K562 (cell line): ENCODE measurements around the gene ZNF865. TPM values are rescaled to one million over a fixed set of nuclear protein-coding genes. Genes with fewer than 3 reads are reported as not detected.

Source experiments
- BCOR ChIP-seq: fragments of 450-650 bp; IDR thresholded peaks from 2 replicates; pipeline ENCODE4 v1.6.1; 2016
- C11orf30 ChIP-seq: fragments of 450-650 bp; IDR thresholded peaks from 2 replicates; pipeline ENCODE4 v1.6.1; 2016; ENCODE audit warnings: low read depth, mild to moderate bottlenecking
- CBFA2T3 ChIP-seq: fragments of 450-650 bp; IDR thresholded peaks from 2 replicates; pipeline ENCODE4 v1.6.1; 2017
- COPS2 ChIP-seq: fragments of 450-650 bp; conservative IDR thresholded peaks from 2 replicates; pipeline ENCODE4 v1.6.1; 2016; ENCODE audit warnings: mild to moderate bottlenecking, moderate library complexity
- CREB1 ChIP-seq, 2 experiments: sonication (generic) in 1 of 2; formaldehyde crosslinking in 1 of 2; IDR thresholded peaks; 2 replicates each; pipeline versions ENCODE4 v1.6.1 to v1.8.0; 2012 to 2022; ENCODE audit warnings: inconsistent platforms in 1 of 2, mild to moderate bottlenecking in 1 of 2, missing genetic modification reagents in 1 of 2, moderate library complexity in 1 of 2
- CTBP1 ChIP-seq: fragments of 450-650 bp; IDR thresholded peaks from 2 replicates; pipeline ENCODE4 v1.6.1; 2016; ENCODE audit warnings: borderline replicate concordance
- EGR1 ChIP-seq: fragments of 450-650 bp; conservative IDR thresholded peaks from 2 replicates; pipeline ENCODE4 v1.6.1; 2017; ENCODE audit warnings: mild to moderate bottlenecking
- FOXA1 ChIP-seq: fragments of 450-650 bp; IDR thresholded peaks from 2 replicates; pipeline ENCODE4 v1.6.1; 2016; ENCODE audit warnings: mild to moderate bottlenecking, borderline replicate concordance
- FOXJ2 ChIP-seq: fragments of 200-800 bp; sonication (Bioruptor generic); IDR thresholded peaks from 2 replicates; pipeline ENCODE4 v1.6.1; 2016; ENCODE audit warnings: missing genetic modification characterization, missing compliant biosample characterization
- HDGF ChIP-seq: fragments of 450-650 bp; IDR thresholded peaks from 2 replicates; pipeline ENCODE4 v1.6.1; 2016
- HIVEP1 ChIP-seq: fragments of 250-450 bp; sonication (Bioruptor Pico); IDR thresholded peaks from 2 replicates; pipeline ENCODE4 v1.4.0; 2020; ENCODE audit warnings: mild to moderate bottlenecking
- IRF2 ChIP-seq: sonication (generic); formaldehyde crosslinking; IDR thresholded peaks from 2 replicates; pipeline ENCODE4 v1.8.1; 2022; ENCODE audit warnings: mild to moderate bottlenecking, missing genetic modification reagents
- MAFF ChIP-seq: IDR thresholded peaks from 2 replicates; pipeline ENCODE4 v1.6.1; 2012; ENCODE audit warnings: low read length, improper control_type of control experiment
- NR1H2 ChIP-seq: sonication (generic); formaldehyde crosslinking; IDR thresholded peaks from 2 replicates; pipeline ENCODE4 v1.4.0; 2020; ENCODE audit warnings: mild to moderate bottlenecking, missing genetic modification reagents
- NR3C1 ChIP-seq: sonication (generic); formaldehyde crosslinking; IDR thresholded peaks from 2 replicates; pipeline ENCODE4 v1.8.1; 2022; ENCODE audit warnings: missing genetic modification reagents
- POU5F1 ChIP-seq: fragments of 150-350 bp; IDR thresholded peaks from 2 replicates; pipeline ENCODE4 v1.6.1; 2014; ENCODE audit warnings: borderline replicate concordance, low read length, low read depth, mild to moderate bottlenecking; ENCODE audit not compliant: partially characterized antibody
- SMARCE1 ChIP-seq: fragments of 450-650 bp; IDR thresholded peaks from 2 replicates; pipeline ENCODE4 v1.7.1; 2016; ENCODE audit warnings: mild to moderate bottlenecking
- VEZF1 ChIP-seq: fragments of 200-800 bp; sonication (Bioruptor generic); IDR thresholded peaks from 2 replicates; pipeline ENCODE4 v1.6.1; 2017; ENCODE audit warnings: missing genetic modification characterization, missing compliant biosample characterization
- XRCC5 ChIP-seq: fragments of 200-400 bp; formaldehyde crosslinking; IDR thresholded peaks from 2 replicates; pipeline ENCODE4 v1.6.1; 2017; ENCODE audit warnings: low read depth, mild to moderate bottlenecking, low read length
- ZBTB1 ChIP-seq: sonication (generic); formaldehyde crosslinking; IDR thresholded peaks from 2 replicates; pipeline ENCODE4 v1.8.1; 2023; ENCODE audit warnings: missing genetic modification reagents, low read depth, mild to moderate bottlenecking, borderline replicate concordance
- ZNF165 ChIP-seq: fragments of 250-450 bp; sonication (Bioruptor Pico); IDR thresholded peaks from 2 replicates; pipeline ENCODE4 v1.4.0; 2020; ENCODE audit warnings: borderline replicate concordance
- ZNF23 ChIP-seq: fragments of 250-450 bp; sonication (Bioruptor Pico); IDR thresholded peaks from 2 replicates; pipeline ENCODE4 v1.4.0; 2020; ENCODE audit warnings: mild to moderate bottlenecking
- ZNF79 ChIP-seq: fragments of 250-450 bp; sonication (Bioruptor Pico); IDR thresholded peaks from 2 replicates; pipeline ENCODE4 v1.4.0; 2020; ENCODE audit warnings: low read depth, mild to moderate bottlenecking, moderate library complexity
- polyA plus RNA-seq, 8 experiments: library from polyadenylated mRNA; depleted of rRNA in 4 of 8; stranded (reverse) in 5 of 8; unstranded in 3 of 8; fragments of >200 nt; fragmentation: Nextera tagmentation in 2 of 8; fragmentation: Illumina TruSeq in 1 of 8; extraction: Ambion mirVana in 2 of 8; extraction: Trizol in 1 of 8; gene quantifications; 2 replicates each; pipeline versions ENCODE4 v1.2.1 to v1.2.3, GENCODE V29; 2011 to 2014; ENCODE audit warnings: inconsistent platforms in 1 of 8, missing spikeins in 1 of 8
- total RNA-seq, 7 experiments: library from RNA; depleted of rRNA in 6 of 7; stranded (reverse); fragments of >200 nt in 6 of 7; fragmentation: Illumina TruSeq in 2 of 7; extraction: Trizol in 2 of 7; gene quantifications; 2 replicates each; pipeline versions ENCODE4 v1.2.1 to v1.2.3, GENCODE V29; 2011 to 2021; ENCODE audit warnings: low replicate concordance in 1 of 7
- TF ChIP-seq, protein P1 (sequence below): fragments of 250-450 bp; sonication (Bioruptor Pico); IDR thresholded peaks from 2 replicates; pipeline ENCODE4 v1.8.0; 2022; ENCODE audit warnings: inconsistent platforms
- TF ChIP-seq, protein P2 (sequence below): sonication (generic); formaldehyde crosslinking; IDR thresholded peaks from 2 replicates; pipeline ENCODE4 v1.8.0; 2022; ENCODE audit warnings: mild to moderate bottlenecking, missing genetic modification reagents
- TF ChIP-seq, protein P3 (sequence below): IDR thresholded peaks from 3 replicates; pipeline ENCODE4 v1.6.1; 2011; ENCODE audit warnings: borderline replicate concordance, mild to moderate bottlenecking; ENCODE audit not compliant: insufficient read length, insufficient read depth

Gene ZNF865
- total and polyA plus RNA-seq, 9 of the 15 experiments (the other 6 are each of a cell fraction or from before 2014, with no cell fraction given): 0.40 to 18.8 (median 1.6) TPM; not detected in 2

GRCh38 chr19:55599842-55600661, 5.4 kb upstream of the ZNF865 start, which contains the start of gene ZNF524 (continued):
- TF ChIP-seq VEZF1 (CRISPR knock-in tag) (peak; percentile 92), FOXJ2 (peak; percentile 85), CREB1 (IDR thresholded peaks at IDR 0.05) (no peak), CREB1 (CRISPR knock-in tag; IDR thresholded peaks at IDR 0.05) (no peak), SMARCE1 (no peak), CBFA2T3 (no peak), HIVEP1 (CRISPR knock-in tag) (no peak), NR3C1 (CRISPR knock-in tag) (no peak), XRCC5 (peak; percentile 73; the same call in 1 of the 2 replicates), CTBP1 (peak; percentile 51), BCOR (0 out of 2 replicates have a peak, but pooled peaks have one; percentile 9), ZNF23 (CRISPR knock-in tag) (no peak), ZBTB1 (CRISPR knock-in tag) (no peak), IRF2 (CRISPR knock-in tag) (no peak), POU5F1 (no peak), MAFF (no peak), ZNF165 (CRISPR knock-in tag) (no peak; the same call in 1 of the 2 replicates), COPS2 (no peak), ZNF79 (CRISPR knock-in tag) (no peak), HDGF (no peak), FOXA1 (no peak), EGR1 (0 out of 2 replicates have a peak, but pooled peaks have one; percentile 30), C11orf30 (no peak), NR1H2 (no peak)
- TF ChIP-seq, protein P1, sequence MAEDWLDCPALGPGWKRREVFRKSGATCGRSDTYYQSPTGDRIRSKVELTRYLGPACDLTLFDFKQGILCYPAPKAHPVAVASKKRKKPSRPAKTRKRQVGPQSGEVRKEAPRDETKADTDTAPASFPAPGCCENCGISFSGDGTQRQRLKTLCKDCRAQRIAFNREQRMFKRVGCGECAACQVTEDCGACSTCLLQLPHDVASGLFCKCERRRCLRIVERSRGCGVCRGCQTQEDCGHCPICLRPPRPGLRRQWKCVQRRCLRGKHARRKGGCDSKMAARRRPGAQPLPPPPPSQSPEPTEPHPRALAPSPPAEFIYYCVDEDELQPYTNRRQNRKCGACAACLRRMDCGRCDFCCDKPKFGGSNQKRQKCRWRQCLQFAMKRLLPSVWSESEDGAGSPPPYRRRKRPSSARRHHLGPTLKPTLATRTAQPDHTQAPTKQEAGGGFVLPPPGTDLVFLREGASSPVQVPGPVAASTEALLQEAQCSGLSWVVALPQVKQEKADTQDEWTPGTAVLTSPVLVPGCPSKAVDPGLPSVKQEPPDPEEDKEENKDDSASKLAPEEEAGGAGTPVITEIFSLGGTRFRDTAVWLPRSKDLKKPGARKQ (CRISPR knock-in tag): no peak
- TF ChIP-seq, protein P2, sequence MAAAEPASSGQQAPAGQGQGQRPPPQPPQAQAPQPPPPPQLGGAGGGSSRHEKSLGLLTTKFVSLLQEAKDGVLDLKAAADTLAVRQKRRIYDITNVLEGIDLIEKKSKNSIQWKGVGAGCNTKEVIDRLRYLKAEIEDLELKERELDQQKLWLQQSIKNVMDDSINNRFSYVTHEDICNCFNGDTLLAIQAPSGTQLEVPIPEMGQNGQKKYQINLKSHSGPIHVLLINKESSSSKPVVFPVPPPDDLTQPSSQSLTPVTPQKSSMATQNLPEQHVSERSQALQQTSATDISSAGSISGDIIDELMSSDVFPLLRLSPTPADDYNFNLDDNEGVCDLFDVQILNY (CRISPR knock-in tag): no peak
- TF ChIP-seq, protein P3, sequence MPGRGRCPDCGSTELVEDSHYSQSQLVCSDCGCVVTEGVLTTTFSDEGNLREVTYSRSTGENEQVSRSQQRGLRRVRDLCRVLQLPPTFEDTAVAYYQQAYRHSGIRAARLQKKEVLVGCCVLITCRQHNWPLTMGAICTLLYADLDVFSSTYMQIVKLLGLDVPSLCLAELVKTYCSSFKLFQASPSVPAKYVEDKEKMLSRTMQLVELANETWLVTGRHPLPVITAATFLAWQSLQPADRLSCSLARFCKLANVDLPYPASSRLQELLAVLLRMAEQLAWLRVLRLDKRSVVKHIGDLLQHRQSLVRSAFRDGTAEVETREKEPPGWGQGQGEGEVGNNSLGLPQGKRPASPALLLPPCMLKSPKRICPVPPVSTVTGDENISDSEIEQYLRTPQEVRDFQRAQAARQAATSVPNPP: no peak
